22Rv1 (cell line): ENCODE data around the gene RITA1.

ENCODE experiments used
- CTCF ChIP-seq: fragments of 450-650 bp; IDR thresholded peaks from 2 replicates; pipeline ENCODE4 v1.5.1; 2017; ENCODE audit warnings: mild to moderate bottlenecking
- ZFX ChIP-seq: fragments of 450-650 bp; IDR thresholded peaks from 2 replicates; pipeline ENCODE4 v1.6.1; 2017; ENCODE audit warnings: antibody characterized with exemption, borderline replicate concordance

DNA sequence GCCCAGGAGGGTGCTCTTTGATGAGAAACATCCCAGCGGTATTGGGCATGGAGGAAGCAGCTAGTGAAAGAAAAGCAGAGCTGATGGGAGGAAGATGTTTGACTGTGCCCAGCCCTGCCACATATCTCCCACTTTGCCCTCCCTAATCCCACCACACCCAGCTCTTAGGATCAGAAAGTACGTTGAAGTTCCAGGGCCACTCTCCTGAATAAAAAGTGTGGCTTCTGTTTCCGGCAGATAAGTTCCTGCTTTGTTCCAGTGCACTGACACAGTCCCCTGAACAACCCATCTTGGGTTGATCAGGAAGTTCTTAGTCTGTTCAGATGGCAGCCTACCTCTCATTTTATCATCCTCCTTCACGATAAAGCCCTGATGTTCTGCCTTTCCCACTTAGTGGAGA, 52.2 kb downstream of the RITA1 start:
- no peak for TF ChIP-seq CTCF
- TF ChIP-seq ZFX = no peak
